K562 (cell line): ENCODE data around the gene P4HB. TPM values are rescaled to one million over a fixed set of nuclear protein-coding genes. Genes with fewer than 3 reads are reported as not detected.
A peak's percentile ranks its signal among the peaks of the same experiment; 100 is the strongest.

Experiments used
- AFF4 ChIP-seq: sonication (generic); formaldehyde crosslinking; IDR thresholded peaks from 2 replicates; pipeline ENCODE4 v1.8.0; 2023; ENCODE audit warnings: mild to moderate bottlenecking, missing genetic modification reagents
- ARID4B ChIP-seq: sonication (generic); formaldehyde crosslinking; IDR thresholded peaks from 2 replicates; pipeline ENCODE4 v1.8.0; 2022; ENCODE audit warnings: mild to moderate bottlenecking, missing genetic modification reagents
- ATF7 ChIP-seq: fragments of 450-650 bp; IDR thresholded peaks from 2 replicates; pipeline ENCODE4 v1.7.1; 2014; ENCODE audit warnings: mild to moderate bottlenecking, moderate library complexity
- CC2D1A ChIP-seq: fragments of 450-650 bp; IDR thresholded peaks from 2 replicates; pipeline ENCODE4 v1.6.1; 2017; ENCODE audit warnings: mild to moderate bottlenecking
- DNMT1 ChIP-seq: fragments of 450-650 bp; IDR thresholded peaks from 2 replicates; pipeline ENCODE4 v1.6.1; 2016; ENCODE audit warnings: antibody characterized with exemption, mild to moderate bottlenecking
- EGR1 ChIP-seq: fragments of 450-650 bp; conservative IDR thresholded peaks from 2 replicates; pipeline ENCODE4 v1.6.1; 2017; ENCODE audit warnings: mild to moderate bottlenecking
- HSF4 ChIP-seq: fragments of 250-450 bp; sonication (Bioruptor Pico); IDR thresholded peaks from 2 replicates; pipeline ENCODE4 v2.1.2; 2022; ENCODE audit warnings: mild to moderate bottlenecking, moderate library complexity, borderline replicate concordance
- NBN ChIP-seq: fragments of 450-650 bp; IDR thresholded peaks from 2 replicates; pipeline ENCODE4 v1.6.1; 2016; ENCODE audit warnings: low read depth, mild to moderate bottlenecking
- PHF21A ChIP-seq: fragments of 450-650 bp; IDR thresholded peaks from 2 replicates; pipeline ENCODE4 v1.6.1; 2017; ENCODE audit warnings: low read depth, borderline replicate concordance
- THAP12 ChIP-seq: fragments of 250-450 bp; sonication (Bioruptor Pico); IDR thresholded peaks from 2 replicates; pipeline ENCODE4 v1.9.0; 2021; ENCODE audit warnings: mild to moderate bottlenecking, inconsistent platforms
- TRIM24 ChIP-seq, 2 experiments: fragments of 450-650 bp; IDR thresholded peaks; 2 replicates each; pipeline ENCODE4 v1.6.1; 2016
- ZC3H11A ChIP-seq: IDR thresholded peaks from 2 replicates; pipeline ENCODE4 v1.6.1; 2012; ENCODE audit warnings: low read depth, low read length, improper control_type of control experiment
- ZFP91 ChIP-seq: sonication (generic); formaldehyde crosslinking; IDR thresholded peaks from 2 replicates; pipeline ENCODE4 v1.8.0; 2022; ENCODE audit warnings: mild to moderate bottlenecking, missing genetic modification reagents
- ZNF347 ChIP-seq: fragments of 450-650 bp; formaldehyde crosslinking; IDR thresholded peaks from 2 replicates; pipeline ENCODE4 v1.4.0; 2020; ENCODE audit warnings: low read depth, mild to moderate bottlenecking, moderate library complexity
- ZNF586 ChIP-seq: fragments of 450-650 bp; formaldehyde crosslinking; conservative IDR thresholded peaks from 2 replicates; pipeline ENCODE4 v1.4.0; 2020; ENCODE audit warnings: mild to moderate bottlenecking, moderate library complexity
- polyA plus RNA-seq, 8 experiments: library from polyadenylated mRNA; depleted of rRNA in 4 of 8; stranded (reverse) in 5 of 8; unstranded in 3 of 8; fragments of >200 nt; fragmentation: Nextera tagmentation in 2 of 8; fragmentation: Illumina TruSeq in 1 of 8; extraction: Ambion mirVana in 2 of 8; extraction: Trizol in 1 of 8; gene quantifications; 2 replicates each; pipeline versions ENCODE4 v1.2.1 to v1.2.3, GENCODE V29; 2011 to 2014; ENCODE audit warnings: inconsistent platforms in 1 of 8, missing spikeins in 1 of 8
- total RNA-seq, 7 experiments: library from RNA; depleted of rRNA in 6 of 7; stranded (reverse); fragments of >200 nt in 6 of 7; fragmentation: Illumina TruSeq in 2 of 7; extraction: Trizol in 2 of 7; gene quantifications; 2 replicates each; pipeline versions ENCODE4 v1.2.1 to v1.2.3, GENCODE V29; 2011 to 2021; ENCODE audit warnings: low replicate concordance in 1 of 7

The P4HB gene
- total and polyA plus RNA-seq, 9 of the 15 experiments (the other 6 are each of a cell fraction or from before 2014, with no cell fraction given): 4.4 to 645 (median 325) TPM

GRCh38 chr17:81869221-81870130 is 9.1 kb upstream of the P4HB start (continued):
- TF ChIP-seq ARID4B (peak; percentile 67), PHF21A (no peak), ZFP91 (CRISPR knock-in tag) (no peak), AFF4 (CRISPR knock-in tag) (no peak; the same call in none of the 2 replicates), THAP12 (peak; percentile 6; the same call in 1 of the 2 replicates), DNMT1 (no peak), ATF7 (0 out of 2 replicates have a peak, but pooled peaks have one; percentile 20), ZC3H11A (no peak), EGR1 (peak; percentile 50), TRIM24 (IDR thresholded peaks at IDR 0.05) (no peak), NBN (no peak), HSF4 (CRISPR knock-in tag) (no peak), CC2D1A (no peak), ZNF347 (no peak), ZNF586 (CRISPR knock-in tag) (no peak)
